HK-2 (cell line): ENCODE data around the gene HADHB.

ENCODE experiments used
- DNase-seq: peaks from one replicate; pipeline ENCODE4 v3.0.0-alpha.2; 2018; ENCODE audit not compliant: unreplicated experiment

Gene HADHB

GRCh38 chr2:26244309-26245230 is at the start of gene HADHB, which contains the start of gene HADHA:
HADHB (plus strand) TSS chr2:26244939; CDS start chr2:26254255, 9,316 bp downstream.
HADHA (minus strand) TSS chr2:26244632; CDS start chr2:26244596, 36 bp downstream.
- peak; percentile 92 for DNase-seq

DNA sequence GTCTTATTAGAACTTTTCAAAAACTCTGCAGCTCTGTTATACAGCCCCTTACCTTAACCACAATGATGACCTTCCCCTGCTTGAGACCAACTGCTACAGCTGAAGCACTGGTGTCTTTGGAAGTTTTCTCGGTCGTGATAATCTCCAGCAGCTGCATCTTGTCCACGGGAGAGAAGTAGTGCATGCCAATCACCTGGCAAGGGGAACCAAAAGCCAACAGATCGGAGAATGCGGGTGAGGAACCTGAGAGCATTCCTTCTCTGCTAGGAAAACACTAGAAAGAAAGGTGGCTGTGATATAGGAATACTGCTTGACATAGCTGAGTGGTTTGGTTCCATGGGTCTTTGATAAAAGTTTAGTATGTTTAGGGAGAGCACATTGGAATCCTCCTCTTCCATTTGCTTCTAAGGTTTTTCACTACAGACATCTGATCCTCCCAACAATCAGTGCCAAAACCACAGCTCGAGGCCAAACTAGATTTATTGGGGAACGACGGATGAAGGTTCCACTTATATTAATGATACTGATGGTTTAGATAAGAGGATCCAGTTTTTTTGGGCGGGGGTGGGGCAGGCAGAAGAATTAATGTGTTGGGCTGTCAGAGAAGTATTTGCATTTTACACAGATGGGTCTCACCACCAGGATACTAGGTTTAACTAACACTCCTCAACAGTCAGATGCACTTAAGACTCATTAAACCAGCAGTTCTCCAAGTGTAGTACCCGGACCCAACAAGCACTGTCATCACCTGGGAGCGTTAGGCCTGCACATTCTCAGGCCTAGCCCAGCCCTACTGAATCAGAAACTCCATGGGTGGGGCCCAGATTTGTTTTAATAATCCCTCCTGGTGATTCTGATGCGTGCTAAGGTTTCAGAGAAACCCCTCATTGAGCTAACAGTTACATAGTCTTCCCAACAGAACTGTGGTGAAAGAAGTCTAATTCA is 49.4 kb upstream of the HADHB start:
- no peak for DNase-seq

DNA sequence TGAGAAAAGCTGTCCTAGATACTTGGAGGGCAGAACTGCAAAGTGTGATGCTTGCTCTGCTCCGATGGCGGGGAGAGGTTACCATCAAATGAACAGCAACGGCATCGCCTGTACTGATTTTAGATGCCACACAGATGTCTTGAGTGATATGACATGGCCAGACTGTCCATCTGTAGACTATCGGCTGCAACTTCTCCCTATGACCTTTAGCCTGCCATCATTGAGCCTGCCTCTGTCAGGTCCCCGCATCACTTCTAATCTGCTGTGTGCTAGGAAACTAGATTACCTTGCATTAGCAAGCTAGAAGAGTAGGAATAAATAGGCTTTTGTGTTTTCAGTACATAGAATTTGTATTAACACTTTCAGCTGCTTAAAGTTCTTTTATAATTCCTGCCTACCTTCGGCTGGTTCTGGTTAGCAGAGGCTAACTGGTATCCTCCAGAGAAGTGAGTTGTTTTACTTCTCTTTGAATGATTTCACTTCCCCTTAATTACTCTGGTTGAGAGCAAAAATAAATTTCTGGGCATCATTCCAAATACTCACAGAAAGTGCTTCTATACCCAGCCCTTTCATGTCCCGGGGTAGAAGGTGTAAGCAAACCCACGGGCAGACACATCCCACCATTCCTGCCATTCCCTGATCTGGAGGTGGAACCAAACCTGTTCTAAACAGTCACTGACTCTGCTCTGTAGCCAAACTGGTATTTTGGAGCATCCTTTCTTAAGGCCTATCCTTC is 47.9 kb upstream of the HADHB start:
- no peak for DNase-seq

DNA sequence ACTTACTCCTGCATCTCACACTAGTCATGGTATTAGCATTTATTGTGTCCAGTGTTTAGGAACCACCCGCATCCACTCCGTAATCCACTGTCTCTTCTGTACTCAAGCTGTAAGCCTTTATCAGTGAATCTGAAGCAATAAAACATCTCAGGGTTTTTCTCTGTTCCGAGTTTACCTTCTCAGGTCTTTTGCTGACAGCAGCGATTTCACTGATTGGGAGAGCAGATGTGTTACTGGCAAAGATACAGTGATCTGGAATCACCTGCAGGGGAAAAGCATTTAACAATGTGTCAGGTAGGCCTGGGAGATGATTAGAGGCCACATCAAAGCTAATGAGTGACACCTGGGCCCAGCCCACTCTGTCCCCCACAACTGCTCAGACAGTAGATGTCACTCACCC is 47.2 kb upstream of the HADHB start:
- DNase-seq: no peak

- DNase-seq: no peak
Measured at GRCh38 chr2:26202981-26203490, 41.7 kb upstream of the HADHB start.

GRCh38 chr2:26203906-26204305 is 40.8 kb upstream of the HADHB start:
- no peak for DNase-seq

- no peak for DNase-seq
Measured at GRCh38 chr2:26212011-26212410, 32.7 kb upstream of the HADHB start.

- no peak for DNase-seq
Measured at GRCh38 chr2:26214759-26215158, 30.0 kb upstream of the HADHB start.

DNA sequence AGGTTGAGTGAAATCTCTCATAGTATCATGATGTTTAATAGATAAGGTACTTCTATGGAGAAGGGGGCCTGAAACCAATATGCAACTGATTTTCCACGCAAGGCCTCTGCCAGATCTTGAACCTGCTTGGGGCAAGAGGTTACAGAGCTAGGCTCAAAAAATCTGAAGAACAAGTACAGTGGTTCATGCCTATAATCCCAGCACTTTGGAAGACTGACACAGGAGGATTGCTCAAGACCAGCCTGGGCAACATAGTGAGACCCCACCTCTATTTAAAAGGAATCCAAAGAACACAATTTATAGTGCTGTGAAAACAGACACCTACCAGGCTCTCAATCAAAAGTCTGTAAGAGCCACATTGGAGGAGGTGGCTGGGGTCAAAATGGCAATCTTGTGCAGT is 28.9 kb upstream of the HADHB start:
- DNase-seq: no peak

DNA sequence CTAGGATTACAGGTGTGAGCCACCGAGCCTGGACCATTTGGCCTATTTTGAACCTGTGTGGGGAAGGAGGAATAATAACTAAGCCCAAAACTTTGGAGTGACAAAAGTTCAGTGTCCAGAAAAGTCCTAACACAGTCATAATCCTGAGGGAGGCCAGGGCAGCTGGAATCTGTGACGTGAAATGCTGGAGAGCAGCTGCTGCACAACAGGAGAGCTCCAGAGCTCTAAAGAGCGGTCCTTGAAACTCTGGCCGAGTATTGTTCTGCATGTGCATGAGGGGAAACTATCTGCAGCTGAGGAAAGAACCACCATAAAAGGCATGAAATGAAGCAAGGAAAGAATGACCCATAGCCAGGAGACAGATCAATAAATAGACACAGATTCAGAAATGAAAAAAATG is 28.2 kb upstream of the HADHB start:
- no peak for DNase-seq

GRCh38 chr2:26217720-26218119 is 27.0 kb upstream of the HADHB start:
- DNase-seq: no peak

GRCh38 chr2:26223018-26223417 is 21.7 kb upstream of the HADHB start:
- no peak for DNase-seq

DNA sequence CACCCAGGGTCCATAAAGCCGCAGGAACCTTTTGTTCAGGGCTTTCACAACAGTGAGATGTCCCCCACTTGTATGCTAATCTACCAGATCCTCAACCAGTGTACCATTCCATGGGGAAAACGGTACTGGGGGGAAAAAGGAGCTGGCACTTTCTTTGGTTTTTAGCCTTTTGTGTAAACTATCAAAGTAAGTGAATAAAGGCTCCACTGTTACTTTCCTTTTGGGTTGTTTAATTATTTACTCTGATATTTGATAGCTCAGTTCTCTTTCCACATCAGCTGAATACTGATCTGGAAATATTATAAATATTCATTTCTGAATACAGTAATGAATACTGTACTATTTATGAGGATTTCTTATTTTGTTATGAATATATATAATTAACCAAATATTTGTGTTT is 20.6 kb upstream of the HADHB start:
- DNase-seq: no peak

- no peak for DNase-seq
Measured at GRCh38 chr2:26229595-26229994, 15.1 kb upstream of the HADHB start.

- DNase-seq: no peak
Measured at GRCh38 chr2:26230806-26231205, 13.9 kb upstream of the HADHB start.

DNA sequence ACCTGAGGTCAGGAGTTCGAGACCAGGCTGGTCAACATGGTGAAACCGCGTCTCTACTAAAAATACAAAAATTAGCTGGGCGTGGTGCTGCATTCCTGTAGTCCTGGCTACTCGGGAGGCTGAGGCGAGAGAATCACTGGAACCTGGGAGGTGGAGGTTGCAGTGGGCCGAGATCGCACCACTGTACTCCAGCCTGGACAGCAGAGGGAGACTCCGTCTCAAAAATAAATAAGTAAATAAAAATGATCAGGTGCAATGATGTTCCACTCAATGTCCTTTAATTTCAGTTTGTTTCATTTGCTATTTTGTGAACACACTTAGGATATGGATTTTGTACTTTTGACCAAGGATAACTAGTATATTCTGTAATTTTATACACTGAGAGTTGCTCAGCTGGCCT is 9.7 kb upstream of the HADHB start:
- DNase-seq: no peak

DNA sequence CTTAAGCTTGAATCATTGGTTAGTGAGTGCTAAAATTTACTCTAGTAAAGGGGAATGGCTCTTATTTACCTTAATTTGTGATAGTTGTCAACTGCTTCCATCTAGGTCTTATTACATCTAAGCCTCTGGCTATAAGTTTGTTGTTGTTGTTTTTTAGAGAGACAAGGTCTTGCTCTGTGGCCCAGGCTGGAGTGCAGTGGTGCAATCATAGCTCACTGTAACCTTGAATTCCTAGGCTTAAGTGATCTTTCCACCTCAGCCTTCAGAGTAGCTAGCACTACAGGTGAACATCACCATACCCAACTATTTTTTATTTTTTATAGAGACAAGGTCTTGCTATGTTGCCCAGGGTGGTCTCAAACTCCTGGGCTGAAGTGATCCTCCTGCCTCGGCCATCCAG is 6.9 kb upstream of the HADHB start:
- DNase-seq: no peak

DNA sequence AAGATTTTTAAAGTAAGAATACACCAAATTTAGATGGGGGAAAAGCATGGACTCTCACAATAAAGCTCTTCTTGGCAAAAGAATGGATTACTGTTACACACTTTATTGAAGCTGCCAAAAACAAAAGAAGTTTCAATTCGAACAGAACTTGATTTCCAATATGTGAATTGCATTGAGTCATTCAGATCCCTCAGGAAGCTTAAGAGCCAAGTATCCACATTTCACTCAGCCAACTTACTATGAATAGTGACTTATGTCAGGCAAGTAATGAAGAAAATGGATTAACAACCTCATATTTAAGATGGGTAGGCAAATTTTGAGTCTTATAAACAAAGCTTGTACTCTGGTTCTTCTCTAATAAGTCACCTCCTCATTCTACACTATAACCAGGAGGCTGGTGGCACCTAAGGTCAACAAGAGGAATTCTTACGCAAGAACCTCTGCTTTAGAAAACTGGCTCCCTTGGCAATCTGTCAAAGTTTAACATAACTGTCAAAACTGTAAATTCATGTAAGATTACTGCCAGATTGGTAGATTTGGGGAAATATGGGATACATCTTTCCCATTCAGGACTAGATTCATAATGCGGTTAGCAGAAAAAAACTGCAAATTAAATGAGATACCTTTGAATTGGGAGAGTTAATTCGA is 6.3 kb upstream of the HADHB start:
- no peak for DNase-seq

DNA sequence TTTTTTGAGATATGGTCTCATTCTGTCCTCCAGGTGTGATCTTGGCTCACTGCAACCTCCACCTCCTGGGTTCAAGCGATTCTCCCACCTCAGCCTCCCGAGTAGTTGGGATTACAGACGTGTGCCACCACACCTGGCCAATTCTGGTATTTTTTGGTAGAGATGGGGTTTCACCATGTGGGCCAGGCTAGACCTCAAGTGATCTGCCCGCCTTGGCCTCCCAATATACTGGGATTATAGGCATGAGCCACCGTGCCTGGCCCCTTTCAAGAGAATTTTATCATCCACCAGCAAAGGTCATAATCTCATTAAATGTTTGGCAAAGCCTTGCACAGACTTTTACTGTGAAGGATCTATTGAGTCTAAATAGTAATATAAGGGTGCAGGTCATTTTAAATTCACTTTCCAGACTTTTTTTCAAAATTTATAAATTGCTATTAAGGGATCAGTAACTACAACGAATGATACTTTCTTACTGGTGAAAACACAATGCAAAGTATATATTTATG is 2.8 kb upstream of the HADHB start:
- DNase-seq: no peak

DNA sequence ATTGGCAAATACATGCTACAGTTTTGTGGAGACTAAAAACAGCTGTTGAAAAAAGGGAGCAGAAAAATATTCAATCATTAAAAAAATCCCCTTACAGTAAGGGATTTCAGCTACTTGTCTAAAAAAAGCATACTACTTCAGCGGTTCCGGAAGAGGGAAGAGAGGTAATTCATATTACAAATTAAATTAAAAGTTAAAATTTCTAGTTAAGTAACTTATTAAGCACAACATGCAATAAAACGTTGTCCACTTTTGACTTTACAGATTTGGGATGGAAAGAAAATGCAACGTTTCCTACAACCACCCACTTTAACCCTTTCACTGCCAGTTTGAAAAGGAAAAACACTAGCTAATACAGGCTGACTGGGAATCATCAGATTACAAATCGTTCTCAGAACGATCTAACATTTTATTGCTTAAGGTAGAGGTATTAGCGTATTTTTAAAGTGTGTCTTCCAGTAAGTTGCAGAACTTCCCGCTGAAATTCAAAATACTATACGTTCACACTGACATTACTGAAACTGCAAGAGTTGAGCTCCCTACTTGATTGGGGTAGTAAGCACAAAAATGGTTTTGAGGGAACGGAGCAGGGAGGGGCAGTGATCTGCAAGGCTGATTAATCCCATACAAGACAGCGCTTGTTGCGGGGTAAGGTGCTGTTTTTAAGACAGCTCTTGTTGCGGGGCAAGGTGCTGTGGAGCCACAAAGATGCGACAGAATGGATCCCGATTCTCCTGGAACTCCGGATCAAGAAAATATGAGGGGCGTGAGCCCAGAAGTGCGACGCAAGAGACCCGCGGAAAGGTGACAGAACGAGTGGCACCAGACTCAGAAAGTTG is 1.1 kb upstream of the HADHB start:
- DNase-seq: no peak
